ENCODE data around the gene GPR149.
"Not testable (repeated sequence)": the region's sequence is repeated elsewhere in the genome, so short reads cannot be mapped to it uniquely, and the experiment has no call there.

Gene GPR149

GRCh38 chr3:154430014-154430413, at the start of gene GPR149:
Gene GPR149, minus strand, starts transcription at chr3:154430190. Its CDS starts 575 bp downstream, at chr3:154429615.
- no peak for DNase-seq

- DNase-seq: no peak
Observed at GRCh38 chr3:154473769-154474168, 43.8 kb upstream of the GPR149 start.

- no peak for DNase-seq
Observed at GRCh38 chr3:154469585-154469984, 39.6 kb upstream of the GPR149 start.

DNA sequence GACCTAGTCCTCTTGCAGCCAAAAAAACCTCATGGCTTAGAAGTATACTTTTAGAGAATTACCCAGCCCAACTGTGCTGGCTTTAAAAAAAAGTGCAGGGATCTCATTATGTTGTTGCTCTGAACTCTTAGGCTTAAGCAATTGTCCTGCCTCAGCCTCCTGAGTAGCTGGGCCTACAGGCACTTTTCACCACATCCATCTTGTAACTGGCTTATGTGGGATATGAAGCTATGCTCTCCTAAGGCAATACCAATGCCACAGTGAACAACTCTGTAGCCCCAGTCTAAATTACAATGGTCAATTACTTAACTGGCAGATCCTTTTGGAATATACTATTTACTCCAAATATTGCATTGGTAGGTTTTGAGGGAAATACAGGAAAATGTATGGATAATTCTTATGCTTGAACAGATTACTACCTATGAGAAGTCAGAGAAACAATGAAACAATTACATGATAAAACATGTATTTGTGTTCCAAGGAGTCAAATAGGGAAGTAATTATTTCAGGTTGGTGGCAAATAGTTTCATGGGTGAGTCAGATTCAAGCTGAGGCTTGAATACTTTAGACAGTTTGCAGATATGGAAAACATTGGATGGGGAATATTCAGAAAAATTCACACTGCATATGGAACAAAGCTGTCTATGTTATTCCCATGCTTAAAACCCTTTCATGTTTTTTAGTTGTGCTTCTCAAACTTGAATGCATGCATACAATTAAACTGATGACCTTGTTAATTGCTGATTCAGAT, 34.6 kb upstream of the GPR149 start:
- DNase-seq: no peak

- DNase-seq: no peak
Observed at GRCh38 chr3:154458560-154458959, 28.6 kb upstream of the GPR149 start.

DNA sequence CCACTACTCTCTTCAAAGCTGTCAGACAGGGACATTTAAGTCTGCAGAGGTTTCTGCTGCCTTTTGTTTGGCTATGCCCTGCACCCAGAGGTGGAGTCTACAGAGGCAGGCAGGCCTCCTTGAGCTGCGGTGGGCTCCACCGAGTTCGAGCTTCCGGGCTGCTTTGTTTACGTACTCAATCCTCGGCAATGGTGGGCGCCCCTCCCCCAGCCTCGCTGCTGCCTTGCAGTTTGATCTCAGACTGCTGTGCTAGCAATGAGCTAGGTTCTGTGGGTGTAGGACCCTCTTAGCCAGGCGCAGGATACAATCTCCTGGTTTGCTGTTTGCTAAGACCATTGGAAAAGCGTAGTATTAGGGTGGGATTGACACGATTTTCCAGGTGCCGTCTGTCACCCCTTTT, 9.1 kb upstream of the GPR149 start:
- not testable (repeated sequence) for DNase-seq

GRCh38 chr3:154431043-154431442, 1.1 kb upstream of the GPR149 start:
- DNase-seq: no peak

- DNase-seq: no peak
Observed at GRCh38 chr3:154428286-154429206, 1.4 kb downstream of the GPR149 start.

DNA sequence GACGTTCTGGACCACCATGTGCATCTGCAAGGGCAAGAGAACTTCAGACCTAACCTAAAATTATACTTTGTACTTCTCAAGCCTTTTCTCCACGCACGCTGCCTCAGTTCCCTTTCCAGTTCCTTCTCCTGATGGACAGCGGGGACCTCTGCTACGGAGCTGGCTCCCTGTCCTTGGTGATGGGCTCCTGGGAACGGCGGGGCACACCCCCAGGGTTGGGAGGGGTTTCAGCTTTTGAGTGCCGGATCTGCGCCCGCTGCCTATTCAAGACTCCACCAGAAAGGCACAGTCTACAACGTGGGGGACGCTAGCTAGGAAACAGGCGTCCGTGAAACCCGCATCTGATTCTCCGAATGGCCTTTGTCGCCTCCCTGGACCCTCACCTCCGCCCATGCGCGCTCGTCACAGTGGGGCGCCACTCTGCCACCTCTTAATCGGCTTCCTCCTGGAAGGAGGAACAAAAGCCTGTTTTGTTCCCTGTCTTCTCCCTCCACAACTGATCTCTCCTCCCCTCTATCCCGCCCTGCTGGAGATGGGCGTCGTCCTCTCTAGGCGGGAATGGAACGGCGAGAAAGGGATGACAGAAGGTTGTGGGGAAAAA, 2.2 kb downstream of the GPR149 start:
- DNase-seq: no peak

- DNase-seq: no peak
Observed at GRCh38 chr3:154422694-154423093, 7.3 kb downstream of the GPR149 start.

DNA sequence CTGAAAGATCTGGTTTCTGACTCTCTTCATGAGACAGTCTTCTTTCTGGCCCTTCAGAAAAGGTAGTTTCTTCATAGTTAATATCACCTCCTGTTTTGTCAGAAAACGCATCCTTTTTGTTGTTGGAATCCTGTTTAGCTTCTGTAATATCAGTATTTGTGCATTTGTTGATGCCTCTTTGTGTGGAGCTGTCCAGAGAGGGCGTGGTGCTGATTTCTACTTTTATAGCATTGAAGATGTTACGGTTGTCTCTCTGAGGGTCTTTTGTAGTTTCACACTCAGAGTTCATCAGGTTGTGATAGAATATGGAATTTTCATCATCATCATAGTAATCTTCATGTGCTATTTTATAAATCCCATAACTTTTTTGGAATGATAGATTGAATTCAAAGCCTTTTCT, 8.9 kb downstream of the GPR149 start:
- DNase-seq: no peak

- DNase-seq: no peak
Observed at GRCh38 chr3:154398084-154398967, 31.7 kb downstream of the GPR149 start.

DNA sequence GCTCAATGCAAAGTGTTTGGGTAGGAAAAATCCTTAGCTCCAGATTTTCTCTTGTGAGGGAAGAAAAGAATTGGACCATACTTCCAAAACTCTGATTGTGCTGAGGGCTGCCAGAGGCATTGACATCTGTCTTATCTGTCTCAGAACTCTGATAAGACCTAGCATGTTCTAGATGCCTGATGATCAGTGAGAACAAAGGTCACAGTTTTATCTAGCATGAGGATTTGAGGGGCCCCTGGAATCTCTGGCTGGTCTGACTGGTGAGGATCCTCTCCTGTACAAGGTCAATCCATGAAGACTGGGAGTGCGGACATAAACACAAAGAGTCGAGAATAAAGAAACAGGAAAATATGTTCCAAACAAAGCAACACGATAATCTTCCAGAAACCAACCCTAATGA, 40.1 kb downstream of the GPR149 start:
- no peak for DNase-seq

DNA sequence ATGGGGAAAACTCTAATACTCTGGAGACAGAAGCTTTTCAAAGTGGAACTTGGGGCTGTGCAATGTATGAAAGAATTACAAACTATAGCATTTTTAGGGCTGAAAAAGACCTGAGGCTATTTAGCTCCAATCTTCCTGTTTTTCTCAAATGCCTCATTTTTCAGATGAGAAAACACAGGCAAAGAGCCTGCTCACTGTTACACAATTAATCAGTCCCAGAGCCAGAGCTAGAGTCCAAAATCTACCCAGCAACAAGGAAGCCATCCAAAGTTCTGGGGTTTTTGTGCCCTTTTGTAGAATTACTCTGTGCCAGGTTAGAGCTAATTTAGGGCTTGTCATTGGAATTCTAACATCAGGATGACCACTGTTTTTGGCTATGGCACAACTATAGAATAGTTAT, 45.5 kb downstream of the GPR149 start:
- no peak for DNase-seq

- no peak for DNase-seq
Observed at GRCh38 chr3:154378311-154378710, 51.7 kb downstream of the GPR149 start.

DNA sequence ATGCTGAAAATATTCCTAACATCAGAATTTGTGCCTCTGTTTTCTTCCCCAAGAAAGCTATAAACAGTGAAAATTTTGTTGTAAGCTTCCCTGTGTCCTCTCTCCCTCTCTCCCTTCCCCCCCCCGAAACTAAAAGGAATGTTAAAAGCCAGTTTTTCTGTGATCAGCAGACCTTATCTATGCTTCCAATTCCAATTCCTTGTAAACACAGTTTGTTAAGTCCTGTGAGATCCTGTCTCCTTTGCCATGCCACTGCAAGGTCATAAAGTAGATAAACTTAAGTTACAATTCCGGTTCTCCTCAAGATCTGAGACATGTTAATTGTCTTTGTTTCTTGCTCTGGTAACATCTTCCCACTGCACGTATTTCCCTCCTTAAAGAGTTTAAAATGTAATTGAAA, 62.8 kb downstream of the GPR149 start:
- no peak for DNase-seq

- no peak for DNase-seq
Observed at GRCh38 chr3:154364849-154365248, 65.1 kb downstream of the GPR149 start.

DNA sequence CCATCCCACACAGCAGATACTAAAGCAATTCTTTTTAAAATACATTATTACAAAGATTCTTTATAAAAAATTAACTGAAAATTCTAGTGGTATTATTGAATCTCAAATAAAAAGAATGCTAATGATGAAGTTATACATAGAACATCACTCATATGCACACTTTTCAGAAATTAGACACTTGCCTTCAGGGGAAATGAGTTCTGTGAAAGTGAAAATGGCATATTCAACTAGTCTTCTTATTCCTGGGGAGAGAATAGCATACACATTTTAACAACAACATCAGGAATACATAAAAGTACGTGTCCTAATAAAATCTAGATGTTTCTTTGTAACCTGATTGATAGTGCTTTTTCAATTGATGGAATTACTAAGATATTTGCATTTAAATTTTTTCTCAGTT, 68.9 kb downstream of the GPR149 start:
- no peak for DNase-seq

DNA sequence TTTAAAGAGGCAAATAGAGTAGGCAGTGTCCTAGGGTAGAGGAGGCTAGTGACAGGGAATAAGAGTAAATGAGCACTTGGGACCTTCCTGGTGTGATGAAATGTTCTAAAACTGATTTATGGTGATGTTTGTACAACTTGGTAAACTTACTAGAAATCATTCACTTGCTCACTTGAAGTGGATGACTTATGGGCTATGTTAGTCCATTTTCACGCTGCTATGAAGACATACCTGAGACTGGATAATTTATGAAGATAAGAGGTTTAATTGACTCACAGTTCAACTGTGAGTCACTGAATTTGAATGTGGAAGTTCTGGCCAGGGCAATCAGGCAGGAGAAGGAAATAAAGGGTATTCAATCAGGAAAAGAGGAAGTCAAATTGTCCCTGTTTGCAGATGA, 74.0 kb downstream of the GPR149 start:
- DNase-seq: no peak

- no peak for DNase-seq
Observed at GRCh38 chr3:154349223-154349622, 80.8 kb downstream of the GPR149 start.

DNA sequence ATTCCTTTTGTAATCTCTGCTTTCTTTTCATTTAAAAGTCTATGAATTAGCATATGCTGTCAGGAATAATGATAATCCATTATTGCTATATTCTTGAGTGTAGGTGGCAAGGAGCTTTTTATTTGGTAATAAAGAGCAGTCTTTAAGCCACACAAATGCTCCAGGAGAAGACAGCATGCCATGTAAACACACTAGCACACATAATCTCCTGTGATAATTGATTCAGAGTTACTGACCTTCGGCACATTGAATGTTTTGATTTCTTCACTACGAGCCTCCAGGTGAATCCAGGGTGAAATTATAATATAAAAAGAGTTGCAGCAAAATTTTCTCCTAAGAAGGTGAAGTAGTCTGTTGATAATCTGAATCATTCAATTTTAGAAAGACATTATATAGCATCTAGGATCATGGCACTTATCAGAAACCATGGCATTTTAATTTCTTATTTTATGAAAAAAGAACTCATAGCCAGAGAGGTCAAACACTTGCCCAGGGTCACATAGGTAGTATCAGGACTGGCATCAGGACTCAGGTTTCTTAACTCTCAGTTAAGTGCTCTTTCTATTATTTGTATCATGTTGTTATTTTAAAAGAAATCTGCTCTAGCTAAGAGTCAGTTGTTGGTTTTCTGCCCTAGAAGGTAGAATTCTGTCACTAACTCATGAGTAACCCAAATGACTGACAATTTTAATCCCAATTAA, 84.4 kb downstream of the GPR149 start:
- no peak for DNase-seq

- no peak for DNase-seq
Observed at GRCh38 chr3:154338570-154338969, 91.4 kb downstream of the GPR149 start.
